GM23338 (cell line): ENCODE data around the gene TARS3. TPM values are rescaled to one million over a fixed set of nuclear protein-coding genes. Genes with fewer than 3 reads are reported as not detected.
A peak's percentile ranks its signal among the peaks of the same experiment; 100 is the strongest.

Experiments used
- ATAC-seq: fragments of 200-7000 bp; cut with Tn5 transposase; 3 replicates; pipeline ENCODE4 v1.9.1; 2020
- DNase-seq: peaks from one replicate; pipeline ENCODE4 v3.0.0-alpha.2; 2015; ENCODE audit warnings: low spot score
- H2AFZ ChIP-seq: fragments of 200-600 bp; sonication (generic); 2 replicates; pipeline ENCODE4 v1.8.0; 2016; ENCODE audit warnings: antibody characterized with exemption, mild to moderate bottlenecking, moderate library complexity
- H3F3A ChIP-seq: fragments of 200-600 bp; sonication (generic); replicated peaks from 2 replicates; pipeline ENCODE4 v1.8.0; 2017; ENCODE audit warnings: antibody characterized with exemption, mixed run types, low read depth
- H3K27ac ChIP-seq: fragments of 200-600 bp; sonication (generic); 2 replicates; pipeline ENCODE4 v1.6.1; 2016; ENCODE audit warnings: low read depth
- H3K27me3 ChIP-seq: fragments of 200-600 bp; sonication (generic); 2 replicates; pipeline ENCODE4 v1.8.0; 2016; ENCODE audit warnings: mild to moderate bottlenecking, mixed run types, moderate library complexity; ENCODE audit not compliant: insufficient read depth
- H3K36me3 ChIP-seq: fragments of 200-600 bp; sonication (generic); 2 replicates; pipeline ENCODE4 v1.8.0; 2016; ENCODE audit warnings: mild to moderate bottlenecking; ENCODE audit not compliant: insufficient read depth
- H3K4me1 ChIP-seq: fragments of 200-600 bp; sonication (generic); 2 replicates; pipeline ENCODE4 v1.8.0; 2016; ENCODE audit warnings: mild to moderate bottlenecking, moderate library complexity; ENCODE audit not compliant: insufficient read depth
- H3K4me2 ChIP-seq: fragments of 200-600 bp; sonication (generic); 2 replicates; pipeline ENCODE4 v1.7.1; 2017; ENCODE audit warnings: mixed run types
- H3K4me3 ChIP-seq: fragments of 200-600 bp; sonication (generic); 2 replicates; pipeline ENCODE4 v1.6.1; 2016; ENCODE audit warnings: mixed run types
- H3K79me2 ChIP-seq: fragments of 200-600 bp; sonication (generic); replicated peaks from 2 replicates; pipeline ENCODE4 v1.8.0; 2017; ENCODE audit warnings: mild to moderate bottlenecking; ENCODE audit not compliant: insufficient read depth
- H3K9me2 ChIP-seq: fragments of 200-600 bp; sonication (generic); 2 replicates; pipeline ENCODE4 v1.8.0; 2017; ENCODE audit not compliant: insufficient read depth
- H4K20me1 ChIP-seq: fragments of 200-600 bp; sonication (generic); replicated peaks from 2 replicates; pipeline ENCODE4 v1.8.0; 2017; ENCODE audit warnings: mild to moderate bottlenecking; ENCODE audit not compliant: insufficient read depth
- H3K27ac Mint-ChIP-seq: 2 replicates; pipeline ENCODE4 v1.8.0; 2020; ENCODE audit warnings: inconsistent platforms, mild to moderate bottlenecking, moderate library complexity, mixed read lengths
- H3K27me3 Mint-ChIP-seq: 3 replicates; pipeline ENCODE4 v1.8.0; 2022; ENCODE audit warnings: low read depth, mild to moderate bottlenecking, moderate library complexity, mixed read lengths, inconsistent platforms; ENCODE audit not compliant: insufficient read depth, poor library complexity
- H3K36me3 Mint-ChIP-seq: 3 replicates; pipeline ENCODE4 v1.8.0; 2021; ENCODE audit warnings: low read depth, mild to moderate bottlenecking, inconsistent platforms, moderate library complexity, mixed read lengths
- H3K4me1 Mint-ChIP-seq: 3 replicates; pipeline ENCODE4 v1.8.0; 2020; ENCODE audit warnings: mild to moderate bottlenecking, inconsistent platforms, mixed read lengths
- H3K4me3 Mint-ChIP-seq: 3 replicates; pipeline ENCODE4 v1.8.0; 2021; ENCODE audit warnings: moderate library complexity, mild to moderate bottlenecking, inconsistent platforms, mixed read lengths
- H3K9me3 Mint-ChIP-seq: 3 replicates; pipeline ENCODE4 v1.8.0; 2020; ENCODE audit warnings: moderate library complexity, mild to moderate bottlenecking, inconsistent platforms, mixed read lengths
- CREB1 ChIP-seq: fragments of 250-450 bp; sonication (Bioruptor Pico); IDR thresholded peaks from 2 replicates; pipeline ENCODE4 v1.5.0; 2020; ENCODE audit warnings: low read depth, mild to moderate bottlenecking, moderate library complexity
- CTCF ChIP-seq, 2 experiments: fragments of 200-600 bp in 1 of 2; sonication (generic) in 1 of 2; conservative IDR thresholded peaks; 2 replicates each; pipeline versions ENCODE4 v1.5.1 to v1.6.1; 2016 to 2017; ENCODE audit warnings: antibody characterized with exemption in 2 of 2, low read depth in 2 of 2, mild to moderate bottlenecking in 2 of 2, moderate library complexity in 1 of 2
- NANOG ChIP-seq: IDR thresholded peaks from 2 replicates; pipeline ENCODE4 v1.6.1; 2016; ENCODE audit warnings: antibody characterized with exemption, borderline replicate concordance
- POLR2AphosphoS5 ChIP-seq: IDR thresholded peaks from 2 replicates; pipeline ENCODE4 v1.6.1; 2016; ENCODE audit warnings: antibody characterized with exemption, low read depth
- ZNF462 ChIP-seq: fragments of 250-450 bp; sonication (Bioruptor Pico); IDR thresholded peaks from 2 replicates; pipeline ENCODE4 v1.5.0; 2020; ENCODE audit warnings: mild to moderate bottlenecking, moderate library complexity
- polyA plus RNA-seq: library from polyadenylated mRNA; unstranded; fragments of >200 nt; fragmentation: Nextera tagmentation; extraction: Ambion mirVana; gene quantifications from 2 replicates; pipeline ENCODE4 v1.2.1, GENCODE V29; 2016
- total RNA-seq: library from RNA; depleted of rRNA; stranded (reverse); fragments of >200 nt; shearing (Covaris generic); gene quantifications from 2 replicates; pipeline ENCODE4 v1.2.3, GENCODE V29; 2014

TARS3 gene
- total and polyA plus RNA-seq, 2 experiments from 2014 or later: 13.0 to 15.4 TPM

GRCh38 chr15:101652786-101653430, 71.4 kb downstream of the TARS3 start (continued):
- TF ChIP-seq ZNF462 (CRISPR knock-in tag) (no peak), NANOG (no peak), CREB1 (CRISPR knock-in tag) (no peak)

- TF ChIP-seq CTCF (conservative IDR thresholded peaks at IDR 0.05; ENCODE audit: low read depth in 2 of 2) (peak; percentile 53 to 70), POLR2AphosphoS5 (peak; percentile 90), CREB1 (CRISPR knock-in tag) (no peak; the same call in 1 of the 2 replicates)
- Mint-ChIP-seq H3K27me3 (peaks cover 7% of the 10 kb centered on the region), H3K4me1 (peaks cover 6% of the 10 kb centered on the region), H3K4me3 (peak within 1 kb of the TSS; percentile 92), H3K36me3 (peaks cover 44% of the 10 kb centered on the region), H3K9me3 (peaks cover 20% of the 10 kb centered on the region; the same call in 2 of the 3 replicates), H3K27ac (peak within 1 kb of the TSS; percentile 95)
- ATAC-seq (peak; percentile 90), DNase-seq (peak; percentile 95)
- Histone ChIP-seq H3K4me2 (peak within 1 kb of the TSS; percentile 89), H3K27me3 (peaks cover 9% of the 10 kb centered on the region; the same call in 1 of the 2 replicates), H3K9me2 (no peaks in the 10 kb centered on the region), H4K20me1 (peaks cover 6% of the 10 kb centered on the region), H2AFZ (peak within 1 kb of the TSS; percentile 100), H3K79me2 (peaks cover 39% of the 10 kb centered on the region), H3K36me3 (peaks cover 4% of the 10 kb centered on the region; the same call in 1 of the 2 replicates), H3K4me1 (no peaks in the 10 kb centered on the region), H3K27ac (peak within 1 kb of the TSS; percentile 85), H3F3A (no peaks in the 10 kb centered on the region), H3K4me3 (peak within 1 kb of the TSS; percentile 83)
Measured at GRCh38 chr15:101652098-101652785, 72.0 kb downstream of the TARS3 start, which contains the start of gene TM2D3. TSS of gene TM2D3 (minus strand) at chr15:101652381. CDS start at chr15:101652361, 20 bp downstream.
